B cell (primary cell): Measurements from ENCODE around the gene IFNLR1. TPM values are rescaled to one million over a fixed set of nuclear protein-coding genes. Genes with fewer than 3 reads are reported as not detected.

Experiments
- ATAC-seq: fragments of 200-7000 bp; cut with Tn5 transposase; one replicate; pipeline ENCODE4 v1.10.0; 2021; ENCODE audit warnings: low read depth, mild to moderate bottlenecking, moderate number of reproducible peaks, moderate library complexity
- CTCF ChIA-PET: fragments of 350-600 bp; sonication (Branson Sonifier 250); formaldehyde crosslinking; loops from one replicate; lab custom pipeline; 2021; ENCODE audit warnings: antibody characterized with exemption, inconsistent platforms; lab: Charles Lee
- POLR2A ChIA-PET: fragments of 350-600 bp; sonication (Branson Sonifier 250); formaldehyde crosslinking; loops from one replicate; lab custom pipeline; 2021; ENCODE audit warnings: antibody characterized with exemption; lab: Charles Lee
- DNase-seq: peaks from one replicate; pipeline ENCODE4 v3.0.0; 2013
- H2AFZ ChIP-seq: 2 replicates; pipeline ENCODE4 v1.6.1; 2012; ENCODE audit warnings: mild to moderate bottlenecking, low read depth, low read length; ENCODE audit not compliant: insufficient read depth, poor library complexity, severe bottlenecking
- H3K27ac ChIP-seq, 2 donors: 1 replicate in 1 of 2; 2 replicates in 1 of 2; pipeline ENCODE4 v1.5.1; 2012 to 2013; ENCODE audit warnings: low read length in 2 of 2, mild to moderate bottlenecking in 2 of 2, moderate library complexity in 1 of 2
- H3K27me3 ChIP-seq, 4 experiments: fragments of 200-600 bp in 1 of 4; sonication (generic) in 1 of 4; replicated peaks in 1 of 4; 1 replicate in 2 of 4; 2 replicates in 2 of 4; pipeline versions ENCODE4 v1.6.1 to v1.7.0; 2013 to 2016; ENCODE audit warnings: low read length in 3 of 4, mild to moderate bottlenecking in 2 of 4, mixed read lengths in 1 of 4, moderate library complexity in 1 of 4; ENCODE audit not compliant: insufficient read depth in 4 of 4, control insufficient read depth in 3 of 4; ENCODE audit errors: control extremely low read depth in 1 of 4
- H3K36me3 ChIP-seq, 2 experiments: replicated peaks in 1 of 2; 1 replicate in 1 of 2; 2 replicates in 1 of 2; pipeline versions ENCODE4 v1.6.1 to v1.7.1; 2013; ENCODE audit warnings: low read length in 1 of 2; ENCODE audit not compliant: insufficient read depth in 2 of 2, control insufficient read depth in 1 of 2; ENCODE audit errors: control extremely low read depth in 1 of 2, extremely low read depth in 1 of 2
- H3K4me1 ChIP-seq, 2 donors: fragments of 200-600 bp in 1 of 2; sonication (generic) in 1 of 2; 1 replicate in 1 of 2; 2 replicates in 1 of 2; pipeline versions ENCODE4 v1.5.1 to v1.6.1; 2013 to 2017; ENCODE audit warnings: low read length in 2 of 2; ENCODE audit not compliant: control insufficient read depth in 2 of 2, insufficient read depth in 2 of 2
- H3K4me2 ChIP-seq: replicated peaks from 2 replicates; pipeline ENCODE3; 2012; ENCODE audit warnings: mild to moderate bottlenecking, low read depth, low read length; ENCODE audit not compliant: poor library complexity, severe bottlenecking
- H3K4me3 ChIP-seq, 5 experiments: fragments of 200-600 bp in 1 of 5; sonication (generic) in 1 of 5; 1 replicate in 3 of 5; 2 replicates in 2 of 5; pipeline versions ENCODE4 v1.5.1 to v1.7.0; 2011 to 2016; ENCODE audit warnings: low read length in 4 of 5, mild to moderate bottlenecking in 4 of 5, low read depth in 2 of 5, control low read depth in 1 of 5, moderate library complexity in 1 of 5; ENCODE audit not compliant: insufficient read depth in 1 of 5; ENCODE audit errors: control extremely low read depth in 1 of 5, extremely low read depth in 1 of 5
- H3K79me2 ChIP-seq: fragments of 200-600 bp; sonication (generic); one replicate; pipeline ENCODE4 v1.6.0; 2016; ENCODE audit warnings: low read length; ENCODE audit not compliant: control insufficient read depth, insufficient read depth
- H3K9ac ChIP-seq: fragments of 200-600 bp; sonication (generic); 2 replicates; pipeline ENCODE4 v1.6.1; 2017; ENCODE audit warnings: mild to moderate bottlenecking, low read length, moderate library complexity
- H3K9me3 ChIP-seq, 3 donors: one replicate each; pipeline versions ENCODE4 v1.6.1 to v1.7.1; 2013; ENCODE audit warnings: low read length in 2 of 3; ENCODE audit not compliant: control insufficient read depth in 2 of 3, insufficient read depth in 1 of 3; ENCODE audit errors: control extremely low read depth in 1 of 3
- H4K20me1 ChIP-seq: 2 replicates; pipeline ENCODE4 v1.6.0; 2012; ENCODE audit warnings: mild to moderate bottlenecking, low read length; ENCODE audit not compliant: insufficient read depth, control insufficient read depth, poor library complexity, severe bottlenecking
- H3K27ac Mint-ChIP-seq: one replicate; pipeline ENCODE4 v1.8.0; 2021; ENCODE audit warnings: mixed read lengths
- H3K27me3 Mint-ChIP-seq: one replicate; pipeline ENCODE4 v1.8.0; 2021; ENCODE audit warnings: mixed read lengths
- H3K4me1 Mint-ChIP-seq: one replicate; pipeline ENCODE4 v1.8.0; 2021; ENCODE audit warnings: mixed read lengths
- H3K4me3 Mint-ChIP-seq: one replicate; pipeline ENCODE4 v1.8.0; 2021; ENCODE audit warnings: mixed read lengths
- H3K9me3 Mint-ChIP-seq: one replicate; pipeline ENCODE4 v1.8.0; 2022; ENCODE audit warnings: mixed read lengths; ENCODE audit not compliant: insufficient read depth
- EZH2 ChIP-seq: IDR thresholded peaks from 2 replicates; pipeline ENCODE4 v1.6.1; 2012; ENCODE audit warnings: borderline replicate concordance, low read depth, mild to moderate bottlenecking, moderate library complexity, low read length; ENCODE audit not compliant: insufficient read depth, poor library complexity, severe bottlenecking
- WGBS: methylation state at CpG from one replicate; pipeline ENCODE4 v1.1.5; 2013; ENCODE audit warnings: missing lambda C conversion rate; ENCODE audit not compliant: insufficient coverage; 5-methylcytosine and 5-hydroxymethylcytosine counted together
- intact Hi-C: fragments of 100-400 bp; cut with micrococcal nuclease; formaldehyde crosslinking; loops from one replicate; pipeline ENCODE4 v1.10.0; 2022
- polyA plus RNA-seq: library from polyadenylated mRNA; depleted of rRNA; stranded (reverse); fragments of >200 nt; gene quantifications from 2 replicates; pipeline ENCODE4 v1.2.3, GENCODE V29; 2012
- total RNA-seq, 2 donors: library from RNA; stranded (reverse); fragments of 120-200 nt in 1 of 2; gene quantifications; 1 replicate in 1 of 2; 2 replicates in 1 of 2; pipeline versions ENCODE4 v1.2.3 to v1.2.4, GENCODE V29; 2013 to 2022
- TF ChIP-seq, protein P1 (sequence below): fragments of 200-600 bp; IDR thresholded peaks from one replicate; pipeline ENCODE4 v1.8.0; 2022; ENCODE audit warnings: antibody characterized with exemption, mild to moderate bottlenecking

IFNLR1 gene
- total and polyA plus RNA-seq, 2 donors (not counting 1 experiment from before 2014, with no cell fraction given): 14.7 to 39.7 TPM

DNA sequence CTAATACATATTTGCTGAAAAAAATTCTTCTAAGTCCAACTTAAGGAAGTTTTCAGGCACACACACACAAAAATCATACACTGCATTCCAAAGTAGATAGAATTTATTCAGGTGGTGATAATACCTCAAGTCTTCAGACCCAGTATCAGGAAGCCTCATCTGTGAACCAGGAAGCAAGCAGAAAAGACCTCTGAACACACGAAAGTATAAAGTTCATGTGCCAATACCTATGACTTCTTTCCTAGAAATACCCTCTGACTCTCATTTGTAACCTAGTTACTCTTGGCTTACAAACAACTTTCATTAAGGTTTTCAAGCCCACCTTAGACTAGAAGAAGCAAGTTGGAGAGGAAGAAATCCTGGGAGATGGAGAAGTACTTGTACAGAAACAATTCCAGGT is 35.7 kb upstream of the IFNLR1 start:
- Histone ChIP-seq H3K27ac (no peak overlapping the region), H3K4me3 (no peak overlapping the region), H3K4me1 (no peaks in the 10 kb centered on the region), H3K27me3 (peaks cover 0 to 3% (median 0%) of the 10 kb centered on the region in 4 experiments), H4K20me1 (no peaks in the 10 kb centered on the region), H3K9me3 (no peaks in the 10 kb centered on the region), H2AFZ (no peak overlapping the region), H3K36me3 (no peaks in the 10 kb centered on the region), H3K79me2 (no peaks in the 10 kb centered on the region), H3K9ac (no peak overlapping the region), H3K4me2 (no peak overlapping the region)
- 67% methylated on average over 1 of the region's 1 CpG for WGBS
- no peaks in the 10 kb centered on the region for H3K27me3 Mint-ChIP-seq
- no peaks in the 10 kb centered on the region for H3K9me3 Mint-ChIP-seq
- no peak for ATAC-seq
- TF ChIP-seq, protein P1, sequence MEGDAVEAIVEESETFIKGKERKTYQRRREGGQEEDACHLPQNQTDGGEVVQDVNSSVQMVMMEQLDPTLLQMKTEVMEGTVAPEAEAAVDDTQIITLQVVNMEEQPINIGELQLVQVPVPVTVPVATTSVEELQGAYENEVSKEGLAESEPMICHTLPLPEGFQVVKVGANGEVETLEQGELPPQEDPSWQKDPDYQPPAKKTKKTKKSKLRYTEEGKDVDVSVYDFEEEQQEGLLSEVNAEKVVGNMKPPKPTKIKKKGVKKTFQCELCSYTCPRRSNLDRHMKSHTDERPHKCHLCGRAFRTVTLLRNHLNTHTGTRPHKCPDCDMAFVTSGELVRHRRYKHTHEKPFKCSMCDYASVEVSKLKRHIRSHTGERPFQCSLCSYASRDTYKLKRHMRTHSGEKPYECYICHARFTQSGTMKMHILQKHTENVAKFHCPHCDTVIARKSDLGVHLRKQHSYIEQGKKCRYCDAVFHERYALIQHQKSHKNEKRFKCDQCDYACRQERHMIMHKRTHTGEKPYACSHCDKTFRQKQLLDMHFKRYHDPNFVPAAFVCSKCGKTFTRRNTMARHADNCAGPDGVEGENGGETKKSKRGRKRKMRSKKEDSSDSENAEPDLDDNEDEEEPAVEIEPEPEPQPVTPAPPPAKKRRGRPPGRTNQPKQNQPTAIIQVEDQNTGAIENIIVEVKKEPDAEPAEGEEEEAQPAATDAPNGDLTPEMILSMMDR: no peak
- no peak for TF ChIP-seq EZH2
- intact Hi-C loops: no loop called here
- H3K27ac Mint-ChIP-seq: no peak overlapping the region
- peaks cover 8% of the 10 kb centered on the region for H3K4me1 Mint-ChIP-seq
- DNase-seq: no peak
- H3K4me3 Mint-ChIP-seq: no peak overlapping the region
- ChIA-PET POLR2A (no interaction called here), CTCF (interaction anchor here (0.6 to 1.3 kb wide), 2 partner anchors 12 to 72 kb away, joined by 4 to 5 read pairs; no protein-coding TSS in a partner anchor)

DNA sequence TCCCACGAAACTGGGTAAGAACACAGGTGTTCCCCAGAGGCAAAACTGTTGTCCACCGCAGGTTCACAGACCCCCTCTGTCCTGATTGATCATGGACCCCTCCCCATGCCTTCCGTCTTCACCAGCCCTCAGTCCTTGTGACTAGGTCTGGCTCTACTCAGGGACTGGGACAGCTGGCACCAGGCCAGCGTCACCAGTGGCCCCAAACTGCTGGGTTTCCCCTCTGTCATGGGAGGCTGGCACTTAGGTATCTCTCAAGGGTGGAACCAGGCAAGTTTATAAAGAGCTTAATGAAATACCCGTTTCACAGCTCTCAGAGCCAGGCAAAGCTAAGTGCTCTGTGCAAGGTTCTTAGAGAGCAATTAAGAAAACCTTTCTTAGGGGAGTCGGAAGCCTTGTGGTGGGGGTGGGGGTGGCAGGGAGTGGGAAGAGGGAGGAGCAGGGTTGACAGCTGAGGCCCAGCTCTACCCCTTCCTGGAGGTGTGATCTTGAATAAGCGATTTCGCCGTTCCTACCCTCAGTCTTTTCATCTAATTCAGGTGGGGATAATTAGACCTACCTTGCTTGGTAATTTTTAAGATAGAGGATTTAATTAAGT is 35.0 kb upstream of the IFNLR1 start:
- Histone ChIP-seq H3K4me1 (no peaks in the 10 kb centered on the region), H3K79me2 (no peaks in the 10 kb centered on the region), H3K9ac (no peak overlapping the region), H4K20me1 (no peaks in the 10 kb centered on the region), H3K36me3 (no peaks in the 10 kb centered on the region), H3K4me3 (no peak overlapping the region), H3K27ac (no peak overlapping the region), H3K9me3 (no peaks in the 10 kb centered on the region), H3K27me3 (peaks cover 0 to 5% (median 2%) of the 10 kb centered on the region in 4 experiments), H2AFZ (no peak overlapping the region), H3K4me2 (no peak overlapping the region)
- TF ChIP-seq, protein P1: no peak
- TF ChIP-seq EZH2: no peak
- Mint-ChIP-seq H3K27me3 (no peaks in the 10 kb centered on the region), H3K4me1 (peaks cover 6% of the 10 kb centered on the region), H3K4me3 (no peak overlapping the region), H3K27ac (no peak overlapping the region), H3K9me3 (no peaks in the 10 kb centered on the region)
- ChIA-PET CTCF (interaction anchor here (0.6 to 1.6 kb wide), 4 partner anchors 13 to 72 kb away, joined by 3 to 5 read pairs (median 4); no protein-coding TSS in a partner anchor), POLR2A (no interaction called here)
- ATAC-seq (no peak), DNase-seq (no peak)
- intact Hi-C loops: no loop called here
- WGBS: 78% methylated on average over 6 of the region's 9 CpGs
